ENCODE results near the gene FBXW11.

- TF ChIP-seq MAFK (IDR thresholded peaks at IDR 0.05; ENCODE audit: partially characterized antibody): no peak
- no peak for TF ChIP-seq CTCF (IDR thresholded peaks at IDR 0.05)
- TF ChIP-seq PBX3 (IDR thresholded peaks at IDR 0.05): no peak
Observed at GRCh38 chr5:171849585-171850323, 156.7 kb downstream of the FBXW11 start.
